DOHH2 (cell line): ENCODE data around the gene SNX30.

Experiments used
- H3F3A ChIP-seq: fragments of 200-600 bp; sonication (generic), shearing (Covaris generic); 2 replicates; pipeline ENCODE4 v1.6.0; 2016; ENCODE audit warnings: antibody characterized with exemption, mild to moderate bottlenecking; ENCODE audit not compliant: control insufficient read depth, insufficient read depth
- H3K27ac ChIP-seq: fragments of 200-600 bp; sonication (generic); 2 replicates; pipeline ENCODE4 v1.5.1; 2014; ENCODE audit warnings: low read depth, mild to moderate bottlenecking, low read length, moderate library complexity
- H3K27me3 ChIP-seq: fragments of 200-600 bp; sonication (generic); 2 replicates; pipeline ENCODE4 v1.6.1; 2014; ENCODE audit warnings: mild to moderate bottlenecking, low read length, mixed read lengths; ENCODE audit not compliant: control insufficient read depth
- H3K36me3 ChIP-seq: fragments of 200-600 bp; sonication (generic); 2 replicates; pipeline ENCODE4 v1.6.1; 2014; ENCODE audit warnings: mild to moderate bottlenecking, low read length, moderate library complexity, mixed read lengths; ENCODE audit not compliant: control insufficient read depth
- H3K4me1 ChIP-seq: fragments of 200-600 bp; sonication (generic); 2 replicates; pipeline ENCODE4 v1.6.1; 2014; ENCODE audit warnings: mild to moderate bottlenecking, low read length, mixed read lengths; ENCODE audit not compliant: control insufficient read depth
- H3K4me2 ChIP-seq: fragments of 200-600 bp; sonication (generic); 2 replicates; pipeline ENCODE4 v1.6.0; 2014; ENCODE audit warnings: mild to moderate bottlenecking, low read length, moderate library complexity
- H3K4me3 ChIP-seq: fragments of 200-600 bp; sonication (generic); 2 replicates; pipeline ENCODE4 v1.5.1; 2014; ENCODE audit warnings: mild to moderate bottlenecking, low read length, mixed read lengths
- H3K79me2 ChIP-seq: fragments of 200-600 bp; sonication (generic); 2 replicates; pipeline ENCODE4 v1.6.1; 2014; ENCODE audit warnings: mild to moderate bottlenecking, low read length, mixed read lengths; ENCODE audit not compliant: control insufficient read depth
- H3K9me2 ChIP-seq: fragments of 200-600 bp; sonication (generic); replicated peaks from 2 replicates; pipeline ENCODE4 v1.6.1; 2014; ENCODE audit warnings: mild to moderate bottlenecking, low read length, mixed read lengths; ENCODE audit not compliant: control insufficient read depth
- H3K9me3 ChIP-seq: fragments of 200-600 bp; sonication (generic); 2 replicates; pipeline ENCODE4 v1.6.1; 2014; ENCODE audit warnings: antibody characterized with exemption, low read length, mixed read lengths; ENCODE audit not compliant: control insufficient read depth, insufficient read depth
- H4K20me1 ChIP-seq: fragments of 200-600 bp; sonication (generic); 2 replicates; pipeline ENCODE4 v1.6.0; 2014; ENCODE audit warnings: low read depth, mild to moderate bottlenecking, antibody characterized with exemption, low read length, moderate library complexity; ENCODE audit not compliant: control insufficient read depth, insufficient read depth
- CTCF ChIP-seq: fragments of 200-600 bp; sonication (generic); IDR thresholded peaks from one replicate; pipeline ENCODE4 v1.5.1; 2014; ENCODE audit warnings: antibody characterized with exemption, mild to moderate bottlenecking, low read depth, low read length; ENCODE audit not compliant: poor library complexity, severe bottlenecking
- EZH2phosphoT487 ChIP-seq: fragments of 200-600 bp; sonication (generic); IDR thresholded peaks from 2 replicates; pipeline ENCODE4 v1.6.1; 2017; ENCODE audit warnings: borderline replicate concordance, mild to moderate bottlenecking, antibody characterized with exemption, low read length, moderate library complexity, mixed read lengths

The SNX30 gene

GRCh38 chr9:112752334-112753125 lies 2.0 kb downstream of the SNX30 start:
- Histone ChIP-seq H3K9me3 (no peaks in the 10 kb centered on the region), H3F3A (no peaks in the 10 kb centered on the region; the same call in 1 of the 2 replicates), H3K79me2 (peaks cover 83% of the 10 kb centered on the region), H3K9me2 (no peaks in the 10 kb centered on the region), H3K36me3 (peaks cover 10% of the 10 kb centered on the region), H3K4me3 (peak overlapping the region; percentile 83), H3K27ac (no peak overlapping the region), H4K20me1 (peaks cover 8% of the 10 kb centered on the region; the same call in 1 of the 2 replicates), H3K27me3 (no peaks in the 10 kb centered on the region), H3K4me2 (peak overlapping the region; percentile 82), H3K4me1 (peaks cover 59% of the 10 kb centered on the region)
- no peak for TF ChIP-seq CTCF
- TF ChIP-seq EZH2phosphoT487, result no peak

GRCh38 chr9:112753725-112754124 lies 3.2 kb downstream of the SNX30 start:
- Histone ChIP-seq H3K4me3 (no peak overlapping the region), H3K79me2 (peaks cover 95% of the 10 kb centered on the region), H3K9me3 (no peaks in the 10 kb centered on the region), H3F3A (no peaks in the 10 kb centered on the region; the same call in 1 of the 2 replicates), H3K27me3 (no peaks in the 10 kb centered on the region), H3K4me1 (peaks cover 51% of the 10 kb centered on the region), H3K9me2 (no peaks in the 10 kb centered on the region), H4K20me1 (peaks cover 8% of the 10 kb centered on the region; the same call in 1 of the 2 replicates), H3K27ac (no peak overlapping the region), H3K4me2 (peak overlapping the region; percentile 0; the same call in 1 of the 2 replicates), H3K36me3 (peaks cover 10% of the 10 kb centered on the region)
- no peak for TF ChIP-seq EZH2phosphoT487
- no peak for TF ChIP-seq CTCF

- no peak overlapping the region; the same call in 1 of the 2 replicates for H3K27ac ChIP-seq
- peaks cover 93% of the 10 kb centered on the region for H3K79me2 ChIP-seq
- H3K4me1 ChIP-seq, result peaks cover 43% of the 10 kb centered on the region
- no peaks in the 10 kb centered on the region for H3F3A ChIP-seq
- H3K36me3 ChIP-seq, result peaks cover 10% of the 10 kb centered on the region
- H3K27me3 ChIP-seq, result no peaks in the 10 kb centered on the region
- peak overlapping the region; percentile 48 for H3K4me2 ChIP-seq
- no peak overlapping the region for H3K4me3 ChIP-seq
- no peaks in the 10 kb centered on the region for H3K9me2 ChIP-seq
- TF ChIP-seq CTCF (no peak), EZH2phosphoT487 (no peak)
- H4K20me1 ChIP-seq, result peaks cover 8% of the 10 kb centered on the region; the same call in 1 of the 2 replicates
- no peaks in the 10 kb centered on the region for H3K9me3 ChIP-seq
These were observed 4.0 kb downstream of the SNX30 start for GRCh38 chr9:112754578-112754977.
